Astrocyte of the hippocampus (primary cell): ENCODE data around the gene OR6Q1.

Source experiments
- DNase-seq: peaks from one replicate; pipeline ENCODE4 v3.0.0; 2011; ENCODE audit warnings: low read depth, low spot score

OR6Q1 gene

GRCh38 chr11:58058276-58059006, 27.7 kb downstream of the OR6Q1 start:
- no peak for DNase-seq

GRCh38 chr11:58059007-58059350, 28.2 kb downstream of the OR6Q1 start:
- DNase-seq: peak; percentile 94

GRCh38 chr11:58060535-58060934, 29.8 kb downstream of the OR6Q1 start:
- no peak for DNase-seq

- no peak for DNase-seq
Measured at GRCh38 chr11:58060939-58061672, 30.4 kb downstream of the OR6Q1 start.

GRCh38 chr11:58061813-58062212, 31.1 kb downstream of the OR6Q1 start:
- peak; percentile 56 for DNase-seq

GRCh38 chr11:58067685-58068084, 36.9 kb downstream of the OR6Q1 start:
- DNase-seq: no peak

- DNase-seq: no peak
Measured at GRCh38 chr11:58068655-58069054, 37.9 kb downstream of the OR6Q1 start.

GRCh38 chr11:58070585-58070984, 39.8 kb downstream of the OR6Q1 start:
- no peak for DNase-seq

GRCh38 chr11:58075781-58076180, 45.0 kb downstream of the OR6Q1 start:
- DNase-seq: peak; percentile 32
